Hematopoietic multipotent progenitor cell treated with erythropoietin and hydrocortisone succinate and interleukin-3 and kit ligand, for 6 days (in vitro differentiated cells): ENCODE data around the gene KRTAP1-4.
A peak's percentile ranks its signal among the peaks of the same experiment; 100 is the strongest.
"Not testable (repeated sequence)": the region's sequence is repeated elsewhere in the genome, so short reads cannot be mapped to it uniquely, and the experiment has no call there.

Experiments used
- DNase-seq: peaks from one replicate; pipeline ENCODE4 v3.0.0-alpha.2; 2015

Gene KRTAP1-4

GRCh38 chr17:41029633-41030245, at the start of gene KRTAP1-4:
KRTAP1-4 (minus strand) TSS chr17:41030195; CDS start chr17:41030078, 117 bp downstream.
- DNase-seq = no peak

GRCh38 chr17:41076788-41077187, 46.8 kb upstream of the KRTAP1-4 start:
- no peak for DNase-seq

- DNase-seq = no peak
These were observed 43.7 kb upstream of the KRTAP1-4 start for GRCh38 chr17:41073676-41074075.

GRCh38 chr17:41071606-41072360, 41.8 kb upstream of the KRTAP1-4 start:
- no peak for DNase-seq

- DNase-seq = no peak
These were observed 39.0 kb upstream of the KRTAP1-4 start for GRCh38 chr17:41069031-41069430.

- DNase-seq = no peak
These were observed 37.3 kb upstream of the KRTAP1-4 start for GRCh38 chr17:41067281-41067680.

- DNase-seq = peak; percentile 17
These were observed 36.0 kb upstream of the KRTAP1-4 start, which contains the start of gene KRTAP2-4 for GRCh38 chr17:41065829-41066624. KRTAP2-4 (minus strand) TSS chr17:41065879; CDS start chr17:41065845, 34 bp downstream.

GRCh38 chr17:41065016-41065689, 35.2 kb upstream of the KRTAP1-4 start:
- DNase-seq = not testable (repeated sequence)

- no peak for DNase-seq
These were observed 34.3 kb upstream of the KRTAP1-4 start for GRCh38 chr17:41064301-41064700.

GRCh38 chr17:41063449-41063848, 33.5 kb upstream of the KRTAP1-4 start:
- DNase-seq = no peak

GRCh38 chr17:41061964-41062363, 32.0 kb upstream of the KRTAP1-4 start:
- DNase-seq = no peak

GRCh38 chr17:41060052-41060604, 30.1 kb upstream of the KRTAP1-4 start, which contains the start of gene KRTAP2-3:
KRTAP2-3 (minus strand) TSS chr17:41060114; CDS start chr17:41060050, 64 bp downstream.
- DNase-seq = no peak

- not testable (repeated sequence) for DNase-seq
These were observed 29.5 kb upstream of the KRTAP1-4 start for GRCh38 chr17:41059276-41060051.

GRCh38 chr17:41058741-41059140, 28.7 kb upstream of the KRTAP1-4 start:
- no peak for DNase-seq

- DNase-seq = no peak
These were observed 27.6 kb upstream of the KRTAP1-4 start for GRCh38 chr17:41057547-41057946.

GRCh38 chr17:41055130-41055529, 25.1 kb upstream of the KRTAP1-4 start, which contains the start of gene KRTAP2-2:
KRTAP2-2 (minus strand) TSS chr17:41055230; CDS start chr17:41055211, 19 bp downstream.
- not testable (repeated sequence) for DNase-seq

GRCh38 chr17:41054556-41054955, 24.6 kb upstream of the KRTAP1-4 start:
- DNase-seq = not testable (repeated sequence)

- no peak for DNase-seq
These were observed 24.0 kb upstream of the KRTAP1-4 start for GRCh38 chr17:41054025-41054424.

- DNase-seq = no peak
These were observed 22.6 kb upstream of the KRTAP1-4 start for GRCh38 chr17:41052566-41052965.

GRCh38 chr17:41049110-41049509, 19.1 kb upstream of the KRTAP1-4 start:
- DNase-seq = no peak

- no peak for DNase-seq
These were observed 18.4 kb upstream of the KRTAP1-4 start for GRCh38 chr17:41048441-41048840.
